ENCODE data around the gene CCDC102A.

Gene CCDC102A

GRCh38 chr16:57576429-57576870, 40.1 kb upstream of the CCDC102A start:
- TF ChIP-seq CTCF (IDR thresholded peaks at IDR 0.05; ENCODE audit: insufficient read depth, low read depth, low read length, missing control alignments) = peak; percentile 100
- peak; percentile 88 for DNase-seq (ENCODE audit: low read depth)
- H3K4me3 ChIP-seq (ENCODE audit: low read depth, low read length) = no peak overlapping the region

GRCh38 chr16:57575468-57576277, 39.3 kb upstream of the CCDC102A start:
- H3K4me3 ChIP-seq (ENCODE audit: low read depth, low read length) = no peak overlapping the region
- DNase-seq (ENCODE audit: low read depth) = no peak
- no peak for TF ChIP-seq CTCF (IDR thresholded peaks at IDR 0.05; ENCODE audit: insufficient read depth, low read depth, low read length, missing control alignments)

GRCh38 chr16:57574646-57575467, 38.5 kb upstream of the CCDC102A start:
- TF ChIP-seq CTCF (IDR thresholded peaks at IDR 0.05; ENCODE audit: insufficient read depth, low read depth, low read length, missing control alignments) = no peak
- H3K4me3 ChIP-seq (ENCODE audit: low read depth, low read length) = no peak overlapping the region
- DNase-seq (ENCODE audit: low read depth) = no peak

GRCh38 chr16:57574086-57574485, 37.7 kb upstream of the CCDC102A start:
- H3K4me3 ChIP-seq (ENCODE audit: low read depth, low read length) = no peak overlapping the region
- DNase-seq (ENCODE audit: low read depth) = no peak
- no peak for TF ChIP-seq CTCF (IDR thresholded peaks at IDR 0.05; ENCODE audit: insufficient read depth, low read depth, low read length, missing control alignments)

- no peak for DNase-seq (ENCODE audit: low read depth)
- no peak for TF ChIP-seq CTCF (IDR thresholded peaks at IDR 0.05; ENCODE audit: insufficient read depth, low read depth, low read length, missing control alignments)
- no peak overlapping the region for H3K4me3 ChIP-seq (ENCODE audit: low read depth, low read length)
Measured at GRCh38 chr16:57572978-57573728, 36.8 kb upstream of the CCDC102A start.

- TF ChIP-seq CTCF (IDR thresholded peaks at IDR 0.05; ENCODE audit: insufficient read depth, low read depth, low read length, missing control alignments) = no peak
- H3K4me3 ChIP-seq (ENCODE audit: low read depth, low read length) = no peak overlapping the region
- no peak for DNase-seq (ENCODE audit: low read depth)
Measured at GRCh38 chr16:57571098-57571497, 34.7 kb upstream of the CCDC102A start.

All from GM12865 (cell line).